A673 (cell line): ENCODE data around the gene HAP1. TPM values are rescaled to one million over a fixed set of nuclear protein-coding genes. Genes with fewer than 3 reads are reported as not detected.

Experiments
- BruUV-seq: library from RNA; stranded (reverse); fragments of 400-500 nt; replicated peaks from 2 replicates; lab custom pipeline; 2021; lab: Mats Ljungman, UMichigan
- CTCF ChIA-PET: fragments of 300-600 bp; sonication (Branson Sonifier 250); formaldehyde crosslinking; loops from one replicate; lab custom pipeline; 2022; ENCODE audit warnings: antibody characterized with exemption; lab: Charles Lee
- POLR2A ChIA-PET: fragments of 300-600 bp; sonication (Branson Sonifier 250); formaldehyde crosslinking; loops from one replicate; lab custom pipeline; 2022; ENCODE audit warnings: antibody characterized with exemption; ENCODE audit not compliant: low non-redundant PET; lab: Charles Lee
- DNase-seq: peaks from one replicate; pipeline ENCODE4 v3.0.0-alpha.2; 2015; ENCODE audit warnings: low spot score
- H3K27ac ChIP-seq: fragments of 200-600 bp; sonication (generic); 2 replicates; pipeline ENCODE4 v1.5.1; 2016; ENCODE audit warnings: mixed run types, low read depth, mild to moderate bottlenecking, mixed read lengths, antibody characterized with exemption, low read length; ENCODE audit not compliant: poor library complexity, severe bottlenecking
- H3K27me3 ChIP-seq: fragments of 200-600 bp; sonication (generic); replicated peaks from 2 replicates; pipeline ENCODE4 v1.6.1; 2017; ENCODE audit warnings: mixed run types, low read depth, mild to moderate bottlenecking, mixed read lengths, antibody characterized with exemption, low read length; ENCODE audit not compliant: insufficient read depth, poor library complexity
- H3K36me3 ChIP-seq: fragments of 200-600 bp; sonication (generic); 2 replicates; pipeline ENCODE4 v1.6.1; 2016; ENCODE audit warnings: mixed run types, mild to moderate bottlenecking, mixed read lengths, antibody characterized with exemption, low read length; ENCODE audit not compliant: insufficient read depth, poor library complexity, severe bottlenecking
- H3K4me1 ChIP-seq: fragments of 200-600 bp; sonication (generic); 2 replicates; pipeline ENCODE4 v1.6.1; 2017; ENCODE audit warnings: mixed run types, mild to moderate bottlenecking, mixed read lengths, antibody characterized with exemption, low read length; ENCODE audit not compliant: insufficient read depth, poor library complexity, severe bottlenecking
- H3K4me3 ChIP-seq: fragments of 200-600 bp; sonication (generic); 2 replicates; pipeline ENCODE4 v1.5.1; 2016; ENCODE audit warnings: low read depth, mixed run types, mild to moderate bottlenecking, mixed read lengths, low read length; ENCODE audit not compliant: poor library complexity, severe bottlenecking
- H3K9me3 ChIP-seq: fragments of 200-600 bp; sonication (generic); 2 replicates; pipeline ENCODE4 v1.6.1; 2016; ENCODE audit warnings: mixed run types, low read depth, mild to moderate bottlenecking, mixed read lengths, antibody characterized with exemption, low read length; ENCODE audit not compliant: poor library complexity, severe bottlenecking
- EZH2 ChIP-seq: fragments of 200-600 bp; sonication (generic); IDR thresholded peaks from 2 replicates; pipeline ENCODE4 v1.6.1; 2017; ENCODE audit warnings: borderline replicate concordance, low read depth, mild to moderate bottlenecking, mixed read lengths, antibody characterized with exemption, low read length; ENCODE audit not compliant: poor library complexity, severe bottlenecking
- intact Hi-C: fragments of 100-400 bp; cut with micrococcal nuclease; formaldehyde crosslinking; loops from one replicate; pipeline ENCODE4 v1.10.0; 2022; ENCODE audit not compliant: unreplicated experiment
- total RNA-seq: library from RNA; stranded (reverse); gene quantifications from 2 replicates; pipeline ENCODE4 v1.2.3, GENCODE V29; 2021
- TF ChIP-seq, protein P1 (sequence below): fragments of 300-800, 200-600 bp; sonication (generic); conservative IDR thresholded peaks from 2 replicates; pipeline ENCODE4 v1.5.1; 2017; ENCODE audit warnings: low read depth, mild to moderate bottlenecking, antibody characterized with exemption, low read length, moderate library complexity, mixed read lengths

Gene HAP1
- total RNA-seq, 1 experiment from 2014 or later: 1.4 TPM

GRCh38 chr17:41684035-41684434, 50.4 kb downstream of the HAP1 start:
- TF ChIP-seq EZH2: no peak
- TF ChIP-seq, protein P1, sequence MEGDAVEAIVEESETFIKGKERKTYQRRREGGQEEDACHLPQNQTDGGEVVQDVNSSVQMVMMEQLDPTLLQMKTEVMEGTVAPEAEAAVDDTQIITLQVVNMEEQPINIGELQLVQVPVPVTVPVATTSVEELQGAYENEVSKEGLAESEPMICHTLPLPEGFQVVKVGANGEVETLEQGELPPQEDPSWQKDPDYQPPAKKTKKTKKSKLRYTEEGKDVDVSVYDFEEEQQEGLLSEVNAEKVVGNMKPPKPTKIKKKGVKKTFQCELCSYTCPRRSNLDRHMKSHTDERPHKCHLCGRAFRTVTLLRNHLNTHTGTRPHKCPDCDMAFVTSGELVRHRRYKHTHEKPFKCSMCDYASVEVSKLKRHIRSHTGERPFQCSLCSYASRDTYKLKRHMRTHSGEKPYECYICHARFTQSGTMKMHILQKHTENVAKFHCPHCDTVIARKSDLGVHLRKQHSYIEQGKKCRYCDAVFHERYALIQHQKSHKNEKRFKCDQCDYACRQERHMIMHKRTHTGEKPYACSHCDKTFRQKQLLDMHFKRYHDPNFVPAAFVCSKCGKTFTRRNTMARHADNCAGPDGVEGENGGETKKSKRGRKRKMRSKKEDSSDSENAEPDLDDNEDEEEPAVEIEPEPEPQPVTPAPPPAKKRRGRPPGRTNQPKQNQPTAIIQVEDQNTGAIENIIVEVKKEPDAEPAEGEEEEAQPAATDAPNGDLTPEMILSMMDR: no peak
- intact Hi-C loops: no loop called here
- Histone ChIP-seq H3K27me3 (no peaks in the 10 kb centered on the region), H3K4me1 (no peaks in the 10 kb centered on the region), H3K27ac (no peak overlapping the region), H3K4me3 (no peak overlapping the region), H3K36me3 (no peaks in the 10 kb centered on the region), H3K9me3 (no peaks in the 10 kb centered on the region)
- DNase-seq: no peak
- ChIA-PET CTCF (no interaction called here), POLR2A (interaction anchor here (0.7 kb wide), 1 partner anchor 172 kb away, joined by 3 read pairs; no protein-coding TSS in a partner anchor)
- BruUV-seq: no TSS peak

DNA sequence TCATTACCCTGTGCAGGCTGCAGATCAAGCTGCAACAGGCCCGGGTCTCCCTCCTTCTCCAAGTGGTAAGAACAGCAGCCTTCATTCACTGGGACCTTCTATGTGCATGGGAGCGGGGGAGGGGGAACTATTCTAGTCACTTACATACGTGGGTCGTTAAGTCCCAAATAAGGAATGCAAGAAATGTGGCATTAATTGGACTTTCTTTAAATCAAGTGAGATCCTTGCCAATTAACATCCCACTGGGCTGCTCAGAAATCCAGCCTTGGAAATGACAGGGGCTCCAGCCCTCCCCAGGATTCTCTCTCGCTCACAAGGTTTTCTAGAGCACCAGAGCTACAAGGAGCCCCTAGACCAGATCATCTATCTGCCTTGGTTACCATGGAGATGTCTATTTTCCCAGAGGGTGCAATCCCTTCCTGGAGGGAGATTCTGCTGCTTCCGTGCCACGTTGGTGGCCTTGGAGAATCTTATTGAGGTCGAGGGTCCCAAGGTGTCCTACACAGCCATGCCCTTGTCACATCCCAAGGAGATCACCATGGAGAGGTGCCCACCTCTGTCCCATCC, 50.9 kb downstream of the HAP1 start:
- intact Hi-C loops: no loop called here
- TF ChIP-seq, protein P1: no peak
- Histone ChIP-seq H3K4me1 (no peaks in the 10 kb centered on the region), H3K36me3 (no peaks in the 10 kb centered on the region), H3K27me3 (no peaks in the 10 kb centered on the region), H3K9me3 (no peaks in the 10 kb centered on the region), H3K27ac (no peak overlapping the region), H3K4me3 (no peak overlapping the region)
- BruUV-seq: no TSS peak
- ChIA-PET POLR2A (no interaction called here), CTCF (no interaction called here)
- DNase-seq: no peak

GRCh38 chr17:41682631-41683030, 51.8 kb downstream of the HAP1 start:
- no peak for DNase-seq
- ChIA-PET POLR2A (no interaction called here), CTCF (no interaction called here)
- BruUV-seq: no TSS peak
- TF ChIP-seq, protein P1: no peak
- TF ChIP-seq EZH2: no peak
- Histone ChIP-seq H3K36me3 (no peaks in the 10 kb centered on the region), H3K4me1 (no peaks in the 10 kb centered on the region), H3K9me3 (no peaks in the 10 kb centered on the region), H3K27ac (no peak overlapping the region), H3K4me3 (no peak overlapping the region), H3K27me3 (no peaks in the 10 kb centered on the region)
- intact Hi-C loops: no loop called here
